ENCODE measurements around the gene GALNT15. TPM values are rescaled to one million over a fixed set of nuclear protein-coding genes. Genes with fewer than 3 reads are reported as not detected.

GALNT15 gene
- total and polyA plus RNA-seq, 2 donors (not counting 1 experiment from before 2014, with no cell fraction given), result not detected

DNA sequence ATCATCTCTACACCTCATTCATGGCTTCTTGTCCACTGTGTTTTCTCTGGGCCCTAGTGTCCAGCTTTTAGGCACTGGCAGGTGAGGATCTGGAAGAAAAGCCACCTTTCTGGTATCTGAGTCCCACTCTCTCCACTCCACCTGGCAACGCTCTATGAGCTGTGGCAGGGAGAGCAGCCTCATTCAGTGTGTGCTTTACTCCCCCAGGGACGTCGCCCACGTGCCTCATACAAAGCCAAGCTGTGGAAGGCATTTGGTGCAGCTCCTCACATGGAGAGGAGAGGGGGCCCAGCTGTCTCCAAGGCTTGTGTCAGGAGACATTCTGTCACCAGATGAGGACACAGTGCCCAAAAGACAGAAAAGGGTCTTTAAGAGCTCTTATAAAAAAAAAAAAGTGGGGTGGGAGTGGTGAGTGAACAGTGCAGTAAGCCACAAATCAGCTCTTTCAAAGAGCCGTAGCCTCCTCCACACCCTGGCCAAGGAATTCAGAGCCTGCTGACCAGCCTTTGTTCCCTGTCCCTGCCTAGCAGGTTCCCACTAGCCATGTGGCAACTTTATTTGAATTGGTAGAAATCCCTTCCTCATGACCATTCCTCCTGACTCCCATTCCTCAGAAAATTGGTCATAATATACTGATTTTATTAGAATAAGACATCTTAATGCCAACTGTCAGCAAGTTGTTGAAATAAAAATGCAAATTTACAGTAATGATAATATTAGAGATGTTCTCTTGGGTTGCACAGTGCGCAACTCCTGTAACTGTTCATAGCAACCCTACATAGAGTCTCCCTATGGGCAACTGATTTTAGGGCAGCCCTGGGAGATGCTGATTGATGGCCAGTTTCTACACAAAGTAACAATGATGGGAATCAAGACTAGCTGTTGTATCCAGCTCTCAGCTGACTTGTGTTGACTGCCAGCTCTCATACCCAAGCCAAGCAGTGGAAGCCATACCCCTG lies 29.5 kb downstream of the GALNT15 start:
- peaks cover 0 to 3% (median 1%) of the 10 kb centered on the region in 4 experiments for H3K27me3 ChIP-seq (replicated peaks in 1 of 4; ENCODE audit: control extremely low read depth in 1 of 4, control insufficient read depth in 3 of 4, insufficient read depth in 4 of 4, low read length in 3 of 4)
- H2AFZ ChIP-seq (ENCODE audit: insufficient read depth, low read depth, low read length, poor library complexity, severe bottlenecking), result no peak overlapping the region
- intact Hi-C loops (cut with micrococcal nuclease), result no loop called here
- no peak for ATAC-seq (ENCODE audit: low read depth)
- H3K4me3 ChIP-seq (ENCODE audit: control extremely low read depth in 1 of 5, extremely low read depth in 1 of 5, insufficient read depth in 1 of 5, low read depth in 2 of 5, low read length in 4 of 5), result no peak overlapping the region
- WGBS (ENCODE audit: insufficient coverage), result 81% methylated on average over 4 of the region's 6 CpGs
- no peaks in the 10 kb centered on the region for H3K9me3 Mint-ChIP-seq (ENCODE audit: insufficient read depth)
- no peaks in the 10 kb centered on the region for H3K36me3 ChIP-seq (replicated peaks in 1 of 2; ENCODE audit: control extremely low read depth in 1 of 2, control insufficient read depth in 1 of 2, extremely low read depth in 1 of 2, insufficient read depth in 2 of 2, low read length in 1 of 2)
- no peak overlapping the region for H3K9ac ChIP-seq (ENCODE audit: low read length)
- TF ChIP-seq, protein P1, sequence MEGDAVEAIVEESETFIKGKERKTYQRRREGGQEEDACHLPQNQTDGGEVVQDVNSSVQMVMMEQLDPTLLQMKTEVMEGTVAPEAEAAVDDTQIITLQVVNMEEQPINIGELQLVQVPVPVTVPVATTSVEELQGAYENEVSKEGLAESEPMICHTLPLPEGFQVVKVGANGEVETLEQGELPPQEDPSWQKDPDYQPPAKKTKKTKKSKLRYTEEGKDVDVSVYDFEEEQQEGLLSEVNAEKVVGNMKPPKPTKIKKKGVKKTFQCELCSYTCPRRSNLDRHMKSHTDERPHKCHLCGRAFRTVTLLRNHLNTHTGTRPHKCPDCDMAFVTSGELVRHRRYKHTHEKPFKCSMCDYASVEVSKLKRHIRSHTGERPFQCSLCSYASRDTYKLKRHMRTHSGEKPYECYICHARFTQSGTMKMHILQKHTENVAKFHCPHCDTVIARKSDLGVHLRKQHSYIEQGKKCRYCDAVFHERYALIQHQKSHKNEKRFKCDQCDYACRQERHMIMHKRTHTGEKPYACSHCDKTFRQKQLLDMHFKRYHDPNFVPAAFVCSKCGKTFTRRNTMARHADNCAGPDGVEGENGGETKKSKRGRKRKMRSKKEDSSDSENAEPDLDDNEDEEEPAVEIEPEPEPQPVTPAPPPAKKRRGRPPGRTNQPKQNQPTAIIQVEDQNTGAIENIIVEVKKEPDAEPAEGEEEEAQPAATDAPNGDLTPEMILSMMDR (IDR thresholded peaks at IDR 0.05), result no peak
- TF ChIP-seq EZH2 (IDR thresholded peaks at IDR 0.05; ENCODE audit: borderline replicate concordance, insufficient read depth, low read depth, low read length, poor library complexity, severe bottlenecking), result no peak
- H4K20me1 ChIP-seq (ENCODE audit: control insufficient read depth, insufficient read depth, low read length, poor library complexity, severe bottlenecking), result no peaks in the 10 kb centered on the region
- peaks cover 3% of the 10 kb centered on the region for H3K27me3 Mint-ChIP-seq
- POLR2A ChIA-PET, result no interaction called here
- H3K27ac Mint-ChIP-seq, result no peak overlapping the region
- no peak for DNase-seq
- no peaks in the 10 kb centered on the region for H3K79me2 ChIP-seq (ENCODE audit: control insufficient read depth, insufficient read depth, low read length)
- H3K4me1 ChIP-seq (ENCODE audit: control insufficient read depth in 2 of 2, insufficient read depth in 2 of 2, low read length in 2 of 2), result no peaks in the 10 kb centered on the region
- no peaks in the 10 kb centered on the region for H3K4me1 Mint-ChIP-seq
- no peak overlapping the region for H3K4me2 ChIP-seq (replicated peaks; ENCODE audit: low read depth, low read length, poor library complexity, severe bottlenecking)
- CTCF ChIA-PET, result no interaction called here
- H3K9me3 ChIP-seq (ENCODE audit: control extremely low read depth in 1 of 3, control insufficient read depth in 2 of 3, insufficient read depth in 1 of 3, low read length in 2 of 3), result no peaks in the 10 kb centered on the region
- no peak overlapping the region for H3K27ac ChIP-seq (ENCODE audit: low read length in 2 of 2)
- H3K4me3 Mint-ChIP-seq, result no peak overlapping the region

DNA sequence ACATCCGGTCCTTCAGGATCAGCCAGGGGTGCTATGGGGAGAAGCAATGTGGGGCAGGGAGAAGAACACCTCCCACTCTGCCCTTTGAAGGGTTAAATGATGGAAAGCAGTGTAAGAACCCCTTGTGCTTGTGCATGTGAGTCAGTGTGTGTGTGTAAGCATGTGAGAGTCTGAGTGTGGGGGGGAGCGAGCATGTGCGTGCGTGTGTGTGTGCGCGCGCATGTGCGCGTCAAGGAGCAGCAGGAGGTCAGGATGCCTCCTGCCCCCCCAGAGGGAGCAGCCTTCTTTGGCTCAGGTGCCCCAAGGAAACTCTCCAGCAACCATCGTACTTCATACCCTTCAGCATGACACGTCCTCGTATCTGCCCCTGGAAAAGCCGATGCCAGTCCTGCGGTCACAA lies 30.3 kb downstream of the GALNT15 start:
- no peaks in the 10 kb centered on the region for H3K4me1 ChIP-seq (ENCODE audit: control insufficient read depth in 2 of 2, insufficient read depth in 2 of 2, low read length in 2 of 2)
- H3K4me2 ChIP-seq (replicated peaks; ENCODE audit: low read depth, low read length, poor library complexity, severe bottlenecking), result no peak overlapping the region
- no peaks in the 10 kb centered on the region for H3K36me3 ChIP-seq (replicated peaks in 1 of 2; ENCODE audit: control extremely low read depth in 1 of 2, control insufficient read depth in 1 of 2, extremely low read depth in 1 of 2, insufficient read depth in 2 of 2, low read length in 1 of 2)
- no peak overlapping the region for H3K27ac ChIP-seq (ENCODE audit: low read length in 2 of 2)
- no peak overlapping the region for H2AFZ ChIP-seq (ENCODE audit: insufficient read depth, low read depth, low read length, poor library complexity, severe bottlenecking)
- H3K9me3 Mint-ChIP-seq (ENCODE audit: insufficient read depth), result no peaks in the 10 kb centered on the region
- TF ChIP-seq, protein P1 (IDR thresholded peaks at IDR 0.05), result no peak
- no peak for TF ChIP-seq EZH2 (IDR thresholded peaks at IDR 0.05; ENCODE audit: borderline replicate concordance, insufficient read depth, low read depth, low read length, poor library complexity, severe bottlenecking)
- no peak overlapping the region for H3K4me3 Mint-ChIP-seq
- ChIA-PET CTCF (no interaction called here), POLR2A (no interaction called here)
- no peak overlapping the region for H3K9ac ChIP-seq (ENCODE audit: low read length)
- no peaks in the 10 kb centered on the region for H4K20me1 ChIP-seq (ENCODE audit: control insufficient read depth, insufficient read depth, low read length, poor library complexity, severe bottlenecking)
- DNase-seq, result no peak
- intact Hi-C loops (cut with micrococcal nuclease), result no loop called here
- no peaks in the 10 kb centered on the region for H3K79me2 ChIP-seq (ENCODE audit: control insufficient read depth, insufficient read depth, low read length)
- no peaks in the 10 kb centered on the region for H3K9me3 ChIP-seq (ENCODE audit: control extremely low read depth in 1 of 3, control insufficient read depth in 2 of 3, insufficient read depth in 1 of 3, low read length in 2 of 3)
- H3K27ac Mint-ChIP-seq, result no peak overlapping the region
- ATAC-seq (ENCODE audit: low read depth), result no peak
- H3K27me3 ChIP-seq (replicated peaks in 1 of 4; ENCODE audit: control extremely low read depth in 1 of 4, control insufficient read depth in 3 of 4, insufficient read depth in 4 of 4, low read length in 3 of 4), result peaks cover 0 to 3% (median 1%) of the 10 kb centered on the region in 4 experiments
- H3K4me1 Mint-ChIP-seq, result no peaks in the 10 kb centered on the region
- WGBS (ENCODE audit: insufficient coverage), result 88% methylated on average over 14 of the region's 14 CpGs
- H3K4me3 ChIP-seq (ENCODE audit: control extremely low read depth in 1 of 5, extremely low read depth in 1 of 5, insufficient read depth in 1 of 5, low read depth in 2 of 5, low read length in 4 of 5), result no peak overlapping the region
- H3K27me3 Mint-ChIP-seq, result peaks cover 3% of the 10 kb centered on the region

Measured in B cell (primary cell).